ENCODE results near the gene MCM8.

DNA sequence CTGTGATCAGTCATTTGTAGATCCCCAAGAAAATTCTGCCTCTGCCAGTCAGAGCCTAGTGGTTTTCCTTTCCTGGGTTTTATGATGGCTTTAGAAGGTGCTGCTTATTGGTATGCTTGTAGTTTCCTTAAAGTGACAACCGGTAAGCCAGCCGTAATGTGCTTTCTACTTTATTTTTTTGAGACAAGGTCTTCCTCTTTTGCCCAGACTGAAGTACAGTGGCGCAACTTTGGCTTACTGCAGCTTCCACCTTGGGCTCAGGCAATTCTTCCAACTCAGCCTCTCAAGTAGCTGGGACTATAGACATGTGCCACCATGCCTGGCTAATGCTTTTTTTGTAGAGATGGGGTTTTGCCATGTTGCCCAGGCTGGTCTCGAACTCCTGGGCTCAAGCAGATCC is 23.5 kb downstream of the MCM8 start:
- TF ChIP-seq POLR2A (IDR thresholded peaks at IDR 0.05): no peak
- TF ChIP-seq, protein P1, sequence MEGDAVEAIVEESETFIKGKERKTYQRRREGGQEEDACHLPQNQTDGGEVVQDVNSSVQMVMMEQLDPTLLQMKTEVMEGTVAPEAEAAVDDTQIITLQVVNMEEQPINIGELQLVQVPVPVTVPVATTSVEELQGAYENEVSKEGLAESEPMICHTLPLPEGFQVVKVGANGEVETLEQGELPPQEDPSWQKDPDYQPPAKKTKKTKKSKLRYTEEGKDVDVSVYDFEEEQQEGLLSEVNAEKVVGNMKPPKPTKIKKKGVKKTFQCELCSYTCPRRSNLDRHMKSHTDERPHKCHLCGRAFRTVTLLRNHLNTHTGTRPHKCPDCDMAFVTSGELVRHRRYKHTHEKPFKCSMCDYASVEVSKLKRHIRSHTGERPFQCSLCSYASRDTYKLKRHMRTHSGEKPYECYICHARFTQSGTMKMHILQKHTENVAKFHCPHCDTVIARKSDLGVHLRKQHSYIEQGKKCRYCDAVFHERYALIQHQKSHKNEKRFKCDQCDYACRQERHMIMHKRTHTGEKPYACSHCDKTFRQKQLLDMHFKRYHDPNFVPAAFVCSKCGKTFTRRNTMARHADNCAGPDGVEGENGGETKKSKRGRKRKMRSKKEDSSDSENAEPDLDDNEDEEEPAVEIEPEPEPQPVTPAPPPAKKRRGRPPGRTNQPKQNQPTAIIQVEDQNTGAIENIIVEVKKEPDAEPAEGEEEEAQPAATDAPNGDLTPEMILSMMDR (IDR thresholded peaks at IDR 0.05): no peak

Data from esophagus squamous epithelium (tissue), 4 donors.